Neural progenitor cell (in vitro differentiated cells): ENCODE measurements around the gene MSL2. TPM values are rescaled to one million over a fixed set of nuclear protein-coding genes. Genes with fewer than 3 reads are reported as not detected.
A peak's percentile ranks its signal among the peaks of the same experiment; 100 is the strongest.

Source experiments
- DNase-seq: peaks from one replicate; pipeline ENCODE4 v3.0.0-alpha.2; 2016; ENCODE audit warnings: low spot score
- H2AFZ ChIP-seq: fragments of 200-600 bp; sonication (generic); replicated peaks from 2 replicates; pipeline ENCODE4 v1.6.1; 2016; ENCODE audit warnings: antibody characterized with exemption
- H3F3A ChIP-seq: fragments of 200-600 bp; sonication (generic); 2 replicates; pipeline ENCODE4 v1.6.1; 2016; ENCODE audit warnings: antibody characterized with exemption, low read depth
- H3K27ac ChIP-seq: fragments of 200-600 bp; sonication (generic); 2 replicates; pipeline ENCODE4 v1.5.1; 2016; ENCODE audit warnings: mild to moderate bottlenecking
- H3K27me3 ChIP-seq: fragments of 200-600 bp; sonication (generic); 2 replicates; pipeline ENCODE4 v1.6.1; 2016; ENCODE audit warnings: mild to moderate bottlenecking, moderate library complexity
- H3K36me3 ChIP-seq: fragments of 200-600 bp; sonication (generic); 2 replicates; pipeline ENCODE4 v1.5.1; 2016
- H3K4me1 ChIP-seq: fragments of 200-600 bp; sonication (generic); 2 replicates; pipeline ENCODE4 v1.6.1; 2016; ENCODE audit warnings: mixed run types
- H3K4me2 ChIP-seq: fragments of 200-600 bp; sonication (generic); 2 replicates; pipeline ENCODE4 v1.6.1; 2016
- H3K4me3 ChIP-seq: fragments of 200-600 bp; sonication (generic); 2 replicates; pipeline ENCODE4 v1.5.1; 2016
- H3K79me2 ChIP-seq: fragments of 200-600 bp; sonication (generic); 2 replicates; pipeline ENCODE4 v1.6.1; 2016; ENCODE audit warnings: low read depth
- H3K9ac ChIP-seq: fragments of 200-600 bp; sonication (generic); 2 replicates; pipeline ENCODE4 v1.6.1; 2016
- H3K9me3 ChIP-seq: fragments of 200-600 bp; sonication (generic); 2 replicates; pipeline ENCODE4 v1.5.1; 2016; ENCODE audit warnings: low read depth
- H4K20me1 ChIP-seq: fragments of 200-600 bp; sonication (generic); 2 replicates; pipeline ENCODE4 v1.6.1; 2016; ENCODE audit warnings: low read depth
- H3K27ac Mint-ChIP-seq: 3 replicates; pipeline ENCODE4 v1.8.0; 2021; ENCODE audit warnings: mixed read lengths
- H3K27me3 Mint-ChIP-seq: 2 replicates; pipeline ENCODE4 v1.8.0; 2022; ENCODE audit warnings: low read depth, mild to moderate bottlenecking, inconsistent platforms, moderate library complexity, mixed read lengths; ENCODE audit not compliant: insufficient read depth
- H3K36me3 Mint-ChIP-seq: 3 replicates; pipeline ENCODE4 v1.8.0; 2021; ENCODE audit warnings: mixed read lengths
- H3K4me1 Mint-ChIP-seq: 3 replicates; pipeline ENCODE4 v1.8.0; 2021; ENCODE audit warnings: mixed read lengths
- H3K4me3 Mint-ChIP-seq: 3 replicates; pipeline ENCODE4 v1.8.0; 2021; ENCODE audit warnings: mild to moderate bottlenecking, moderate library complexity, mixed read lengths
- H3K9me3 Mint-ChIP-seq: 3 replicates; pipeline ENCODE4 v1.8.0; 2020; ENCODE audit warnings: mixed read lengths
- EZH2 ChIP-seq: fragments of 200-600 bp; sonication (generic); IDR thresholded peaks from 2 replicates; pipeline ENCODE4 v1.6.1; 2017; ENCODE audit warnings: antibody characterized with exemption, mild to moderate bottlenecking, moderate library complexity
- EZH2phosphoT487 ChIP-seq: fragments of 200-600 bp; sonication (generic); IDR thresholded peaks from 2 replicates; pipeline ENCODE4 v1.6.1; 2017; ENCODE audit warnings: antibody characterized with exemption
- total RNA-seq: library from RNA; depleted of rRNA; stranded (reverse); fragments of >200 nt; gene quantifications from 2 replicates; pipeline ENCODE4 v1.2.3, GENCODE V29; 2015; ENCODE audit warnings: low replicate concordance
- TF ChIP-seq, protein P1 (sequence below): fragments of 200-600 bp; sonication (generic); IDR thresholded peaks from 2 replicates; pipeline ENCODE4 v1.5.1; 2017; ENCODE audit warnings: antibody characterized with exemption, mild to moderate bottlenecking

MSL2 gene, protein sequence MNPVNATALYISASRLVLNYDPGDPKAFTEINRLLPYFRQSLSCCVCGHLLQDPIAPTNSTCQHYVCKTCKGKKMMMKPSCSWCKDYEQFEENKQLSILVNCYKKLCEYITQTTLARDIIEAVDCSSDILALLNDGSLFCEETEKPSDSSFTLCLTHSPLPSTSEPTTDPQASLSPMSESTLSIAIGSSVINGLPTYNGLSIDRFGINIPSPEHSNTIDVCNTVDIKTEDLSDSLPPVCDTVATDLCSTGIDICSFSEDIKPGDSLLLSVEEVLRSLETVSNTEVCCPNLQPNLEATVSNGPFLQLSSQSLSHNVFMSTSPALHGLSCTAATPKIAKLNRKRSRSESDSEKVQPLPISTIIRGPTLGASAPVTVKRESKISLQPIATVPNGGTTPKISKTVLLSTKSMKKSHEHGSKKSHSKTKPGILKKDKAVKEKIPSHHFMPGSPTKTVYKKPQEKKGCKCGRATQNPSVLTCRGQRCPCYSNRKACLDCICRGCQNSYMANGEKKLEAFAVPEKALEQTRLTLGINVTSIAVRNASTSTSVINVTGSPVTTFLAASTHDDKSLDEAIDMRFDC
- 40.8 and 52.9 TPM in 2 replicates for total RNA-seq

DNA sequence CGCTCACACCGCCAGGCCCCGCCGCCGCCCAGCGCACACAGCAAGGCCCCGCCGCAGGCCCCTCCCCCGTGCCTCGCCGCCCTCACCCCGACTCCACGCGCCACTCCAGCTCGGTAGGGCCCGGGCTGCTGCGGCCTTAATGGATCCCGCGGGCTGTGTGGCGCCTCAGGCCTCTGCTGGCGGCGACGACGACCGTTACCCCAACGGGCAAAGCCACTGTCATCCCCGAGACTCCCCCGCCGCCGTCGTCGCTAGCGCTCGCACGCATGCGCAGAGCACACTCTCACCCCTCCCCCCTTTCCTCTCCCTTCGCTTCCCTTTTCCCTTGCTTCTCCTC lies at the start of gene MSL2:
TSS of gene MSL2 (minus strand) at position 272 of the 337 bp plus-strand sequence. CDS start 1,222 bp downstream, outside the sequence.
- peaks cover 29% of the 10 kb centered on the region for H3K4me1 Mint-ChIP-seq
- no peaks in the 10 kb centered on the region for H3K27me3 ChIP-seq
- H3K36me3 Mint-ChIP-seq: peaks cover 11% of the 10 kb centered on the region
- H3K27ac Mint-ChIP-seq: peak within 1 kb of the TSS; percentile 99
- H3K9ac ChIP-seq: peak within 1 kb of the TSS; percentile 76
- peak within 1 kb of the TSS; percentile 99 for H3K4me3 Mint-ChIP-seq
- peaks cover 8% of the 10 kb centered on the region for H3K27me3 Mint-ChIP-seq
- peaks cover 20% of the 10 kb centered on the region for H3K4me1 ChIP-seq
- H3K79me2 ChIP-seq: peaks cover 57% of the 10 kb centered on the region
- H3K9me3 Mint-ChIP-seq: peaks cover 11% of the 10 kb centered on the region
- peaks cover 5% of the 10 kb centered on the region for H3K9me3 ChIP-seq
- peaks cover 39% of the 10 kb centered on the region for H3F3A ChIP-seq
- H3K36me3 ChIP-seq: no peaks in the 10 kb centered on the region
- peak within 1 kb of the TSS; percentile 90 for H3K4me2 ChIP-seq
- no peak for DNase-seq
- H4K20me1 ChIP-seq: peaks cover 42% of the 10 kb centered on the region
- TF ChIP-seq, protein P1, sequence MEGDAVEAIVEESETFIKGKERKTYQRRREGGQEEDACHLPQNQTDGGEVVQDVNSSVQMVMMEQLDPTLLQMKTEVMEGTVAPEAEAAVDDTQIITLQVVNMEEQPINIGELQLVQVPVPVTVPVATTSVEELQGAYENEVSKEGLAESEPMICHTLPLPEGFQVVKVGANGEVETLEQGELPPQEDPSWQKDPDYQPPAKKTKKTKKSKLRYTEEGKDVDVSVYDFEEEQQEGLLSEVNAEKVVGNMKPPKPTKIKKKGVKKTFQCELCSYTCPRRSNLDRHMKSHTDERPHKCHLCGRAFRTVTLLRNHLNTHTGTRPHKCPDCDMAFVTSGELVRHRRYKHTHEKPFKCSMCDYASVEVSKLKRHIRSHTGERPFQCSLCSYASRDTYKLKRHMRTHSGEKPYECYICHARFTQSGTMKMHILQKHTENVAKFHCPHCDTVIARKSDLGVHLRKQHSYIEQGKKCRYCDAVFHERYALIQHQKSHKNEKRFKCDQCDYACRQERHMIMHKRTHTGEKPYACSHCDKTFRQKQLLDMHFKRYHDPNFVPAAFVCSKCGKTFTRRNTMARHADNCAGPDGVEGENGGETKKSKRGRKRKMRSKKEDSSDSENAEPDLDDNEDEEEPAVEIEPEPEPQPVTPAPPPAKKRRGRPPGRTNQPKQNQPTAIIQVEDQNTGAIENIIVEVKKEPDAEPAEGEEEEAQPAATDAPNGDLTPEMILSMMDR: no peak
- peak within 1 kb of the TSS; percentile 89 for H2AFZ ChIP-seq
- H3K27ac ChIP-seq: peak within 1 kb of the TSS; percentile 99
- peak within 1 kb of the TSS; percentile 87 for H3K4me3 ChIP-seq

DNA sequence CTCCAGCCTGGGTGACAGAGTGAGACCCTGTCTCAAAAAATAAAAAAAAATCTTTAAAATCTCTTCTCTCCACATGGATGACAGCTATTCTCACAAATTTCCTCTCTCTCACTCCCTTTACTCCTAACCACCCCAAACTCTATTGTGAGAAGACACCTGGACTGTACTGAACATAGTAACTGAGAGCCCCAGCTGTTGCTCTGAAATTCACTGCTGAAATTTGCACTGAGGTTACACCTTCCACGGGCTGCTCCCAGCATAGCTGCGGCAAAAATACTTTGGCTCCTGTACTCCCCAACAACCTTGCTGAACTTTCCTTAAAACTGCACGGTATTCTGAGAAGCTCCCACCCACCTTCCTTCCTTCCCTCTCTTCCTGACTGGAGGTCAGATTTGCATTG lies 49.6 kb upstream of the MSL2 start:
- Histone ChIP-seq H3K79me2 (peaks cover 2% of the 10 kb centered on the region), H3F3A (peaks cover 10% of the 10 kb centered on the region), H4K20me1 (no peaks in the 10 kb centered on the region), H3K4me1 (peaks cover under 1% of the 10 kb centered on the region), H3K4me3 (no peak overlapping the region), H3K4me2 (no peak overlapping the region), H3K27ac (no peak overlapping the region), H3K9ac (no peak overlapping the region), H3K36me3 (no peaks in the 10 kb centered on the region), H3K9me3 (no peaks in the 10 kb centered on the region), H2AFZ (no peak overlapping the region), H3K27me3 (no peaks in the 10 kb centered on the region)
- DNase-seq: no peak
- H3K27me3 Mint-ChIP-seq: peaks cover 3% of the 10 kb centered on the region
- H3K9me3 Mint-ChIP-seq: peaks cover 2% of the 10 kb centered on the region
- peaks cover 2% of the 10 kb centered on the region for H3K4me1 Mint-ChIP-seq
- no peaks in the 10 kb centered on the region for H3K36me3 Mint-ChIP-seq
- H3K4me3 Mint-ChIP-seq: no peak overlapping the region
- TF ChIP-seq EZH2phosphoT487: no peak
- TF ChIP-seq, protein P1: no peak
- no peak for TF ChIP-seq EZH2
- H3K27ac Mint-ChIP-seq: peak overlapping the region; percentile 27

DNA sequence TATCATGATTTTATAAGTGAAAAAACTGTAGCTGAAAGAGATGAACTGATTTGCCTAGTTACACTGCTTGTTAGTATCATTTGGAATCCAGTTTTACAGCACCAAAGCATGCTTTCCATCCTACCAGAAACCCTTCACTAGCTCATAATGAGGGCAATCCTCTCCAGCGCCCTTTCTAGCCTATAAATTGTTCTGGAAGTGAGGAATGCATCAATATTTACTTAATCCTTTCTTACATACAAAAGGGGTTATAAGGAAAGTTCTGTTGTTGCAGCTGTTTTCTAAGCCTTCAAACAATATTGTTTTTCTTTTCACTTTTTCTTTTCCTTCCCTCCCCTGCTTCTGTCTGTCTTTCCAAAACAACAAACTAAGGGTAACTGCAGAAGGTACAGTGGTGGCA lies 43.0 kb upstream of the MSL2 start:
- H3K4me2 ChIP-seq: no peak overlapping the region
- H4K20me1 ChIP-seq: no peaks in the 10 kb centered on the region
- H3K9me3 Mint-ChIP-seq: peaks cover 2% of the 10 kb centered on the region

More for the DNA sequence above, 43.0 kb upstream of the MSL2 start:
- Mint-ChIP-seq H3K4me3 (no peak overlapping the region), H3K27ac (no peak overlapping the region), H3K36me3 (no peaks in the 10 kb centered on the region), H3K27me3 (peaks cover 5% of the 10 kb centered on the region), H3K4me1 (no peaks in the 10 kb centered on the region)
- TF ChIP-seq, protein P1: no peak
- TF ChIP-seq EZH2: no peak
- TF ChIP-seq EZH2phosphoT487: no peak
- Histone ChIP-seq H3K27me3 (no peaks in the 10 kb centered on the region), H3K36me3 (no peaks in the 10 kb centered on the region), H3F3A (no peaks in the 10 kb centered on the region), H3K4me3 (no peak overlapping the region), H3K9me3 (no peaks in the 10 kb centered on the region), H3K27ac (no peak overlapping the region), H3K9ac (no peak overlapping the region), H2AFZ (no peak overlapping the region), H3K4me1 (no peaks in the 10 kb centered on the region), H3K79me2 (no peaks in the 10 kb centered on the region)
- DNase-seq: no peak
